Keratinocyte (primary cell): ENCODE measurements around the gene RALGPS1. TPM values are rescaled to one million over a fixed set of nuclear protein-coding genes. Genes with fewer than 3 reads are reported as not detected.
A peak's percentile ranks its signal among the peaks of the same experiment; 100 is the strongest.

Experiments
- DNase-seq: peaks from one replicate; pipeline ENCODE4 v3.0.0-alpha.2; 2011; ENCODE audit warnings: low read depth, missing footprints, low spot score
- FAIRE-seq: peaks from 2 replicates; lab custom pipeline; 2011; peaks lifted over from hg19 to GRCh38; lab: Jason Lieb, UNC
- H2AFZ ChIP-seq: 2 replicates; pipeline ENCODE4 v1.6.0; 2012; ENCODE audit warnings: low read length, control low read depth, inconsistent platforms; ENCODE audit not compliant: control insufficient read depth
- H3K27ac ChIP-seq: 2 replicates; pipeline ENCODE4 v1.5.1; 2011; ENCODE audit warnings: low read length; ENCODE audit not compliant: control insufficient read depth, insufficient read depth
- H3K27me3 ChIP-seq: 3 replicates; pipeline ENCODE4 v1.6.0; 2011; ENCODE audit warnings: low read length; ENCODE audit not compliant: control insufficient read depth, insufficient read depth; ENCODE audit errors: extremely low read depth
- H3K36me3 ChIP-seq, 2 experiments: 2 replicates in 1 of 2; 3 replicates in 1 of 2; pipeline ENCODE4 v1.5.1; 2011; ENCODE audit warnings: low read length in 2 of 2, mild to moderate bottlenecking in 1 of 2; ENCODE audit not compliant: control insufficient read depth in 2 of 2, insufficient read depth in 2 of 2; ENCODE audit errors: extremely low read depth in 1 of 2
- H3K4me1 ChIP-seq: 3 replicates; pipeline ENCODE4 v1.5.1; 2011; ENCODE audit warnings: low read length; ENCODE audit not compliant: control insufficient read depth, insufficient read depth; ENCODE audit errors: extremely low read depth
- H3K4me2 ChIP-seq: 3 replicates; pipeline ENCODE4 v1.6.0; 2011; ENCODE audit warnings: low read depth, low read length; ENCODE audit not compliant: control insufficient read depth, insufficient read depth; ENCODE audit errors: extremely low read depth
- H3K4me3 ChIP-seq, 3 experiments: fragments of 200-600 bp in 1 of 3; sonication (generic) in 1 of 3; 2 replicates in 2 of 3; 3 replicates in 1 of 3; pipeline ENCODE4 v1.5.1; 2011 to 2016; ENCODE audit warnings: low read length in 3 of 3, mild to moderate bottlenecking in 3 of 3, control low read depth in 2 of 3, inconsistent platforms in 1 of 3, low read depth in 1 of 3, mixed read lengths in 1 of 3, mixed run types in 1 of 3, moderate library complexity in 1 of 3; ENCODE audit not compliant: control insufficient read depth in 2 of 3, insufficient read depth in 2 of 3; ENCODE audit errors: extremely low read depth in 1 of 3
- H3K79me2 ChIP-seq: 2 replicates; pipeline ENCODE4 v1.6.0; 2012; ENCODE audit warnings: low read length; ENCODE audit not compliant: control insufficient read depth, insufficient read depth
- H3K9ac ChIP-seq: 3 replicates; pipeline ENCODE4 v1.6.0; 2011; ENCODE audit warnings: low read length; ENCODE audit not compliant: control insufficient read depth, insufficient read depth; ENCODE audit errors: extremely low read depth
- H3K9me1 ChIP-seq: 3 replicates; pipeline ENCODE4 v1.6.0; 2011; ENCODE audit warnings: low read length; ENCODE audit not compliant: control insufficient read depth, insufficient read depth; ENCODE audit errors: extremely low read depth
- H3K9me3 ChIP-seq: 2 replicates; pipeline ENCODE4 v1.5.1; 2012; ENCODE audit warnings: low read depth, low read length; ENCODE audit not compliant: control insufficient read depth
- H4K20me1 ChIP-seq: 3 replicates; pipeline ENCODE4 v1.6.0; 2011; ENCODE audit warnings: low read length; ENCODE audit not compliant: control insufficient read depth, insufficient read depth; ENCODE audit errors: extremely low read depth
- CTCF ChIP-seq, 3 experiments: IDR thresholded peaks in 1 of 3; conservative IDR thresholded peaks in 1 of 3; optimal IDR thresholded peaks in 1 of 3; 2 replicates in 2 of 3; 3 replicates in 1 of 3; pipeline versions ENCODE3 to v1.5.1; 2011; ENCODE audit warnings: low read length in 3 of 3, mild to moderate bottlenecking in 3 of 3, moderate library complexity in 2 of 3, control low read depth in 1 of 3, inconsistent platforms in 1 of 3; ENCODE audit not compliant: insufficient read depth in 2 of 3; ENCODE audit errors: extremely low read depth in 1 of 3
- EZH2 ChIP-seq: IDR thresholded peaks from one replicate; pipeline ENCODE4 v1.6.1; 2012; ENCODE audit warnings: inconsistent platforms, mild to moderate bottlenecking, low read length, moderate library complexity
- dilution Hi-C: fragments of 300-500 bp; cut with MboI; formaldehyde crosslinking; loops from one replicate; pipeline ENCODE4 v1.7.0; 2020; ENCODE audit warnings: low sequenced_read_pairs; ENCODE audit not compliant: extremely low pct_ligation_motif_present
- polyA plus RNA-seq, 5 experiments: library from polyadenylated mRNA; depleted of rRNA in 3 of 5; stranded (reverse) in 3 of 5; stranded (forward) in 1 of 5; unstranded in 1 of 5; fragments of >200 nt; gene quantifications; 1 replicate in 1 of 5; 2 replicates in 3 of 5; 3 replicates in 1 of 5; pipeline versions ENCODE4 v1.2.1 to v1.2.3, GENCODE V29; 2011 to 2012; ENCODE audit warnings: missing spikeins in 2 of 5, low read depth in 1 of 5, low replicate concordance in 1 of 5

Gene RALGPS1
- polyA plus RNA-seq, 1 donor (not counting 4 experiments of a cell fraction or from before 2014, with no cell fraction given): 0.56 TPM

- Histone ChIP-seq H3K79me2 (no peaks in the 10 kb centered on the region), H3K9ac (no peak overlapping the region), H3K9me1 (no peaks in the 10 kb centered on the region), H3K9me3 (no peaks in the 10 kb centered on the region), H3K27me3 (peaks cover 14% of the 10 kb centered on the region), H3K4me3 (no peak overlapping the region), H3K36me3 (no peaks in the 10 kb centered on the region), H4K20me1 (no peaks in the 10 kb centered on the region), H3K27ac (no peak overlapping the region), H3K4me2 (no peak overlapping the region), H2AFZ (no peak overlapping the region), H3K4me1 (no peaks in the 10 kb centered on the region)
- FAIRE-seq: no peak
- no peak for TF ChIP-seq EZH2
- TF ChIP-seq CTCF (optimal IDR thresholded peaks at IDR 0.05 in 1 of 3, IDR thresholded peaks at IDR 0.05 in 1 of 3, conservative IDR thresholded peaks at IDR 0.05 in 1 of 3; ENCODE audit: extremely low read depth in 1 of 3, insufficient read depth in 2 of 3, low read length in 3 of 3): no peak
- dilution Hi-C loops: no loop called here
- DNase-seq: no peak
These were observed 278.9 kb downstream of the RALGPS1 start for GRCh38 chr9:127193483-127193882.

- FAIRE-seq (no peak), DNase-seq (peak; percentile 38)
- Histone ChIP-seq H2AFZ (no peak overlapping the region), H4K20me1 (no peaks in the 10 kb centered on the region), H3K79me2 (no peaks in the 10 kb centered on the region), H3K9me1 (no peaks in the 10 kb centered on the region), H3K36me3 (no peaks in the 10 kb centered on the region), H3K27ac (no peak overlapping the region), H3K4me2 (no peak overlapping the region), H3K9me3 (no peaks in the 10 kb centered on the region), H3K9ac (no peak overlapping the region), H3K4me3 (no peak overlapping the region), H3K27me3 (peaks cover 17% of the 10 kb centered on the region), H3K4me1 (no peaks in the 10 kb centered on the region)
- TF ChIP-seq CTCF (optimal IDR thresholded peaks at IDR 0.05 in 1 of 3, IDR thresholded peaks at IDR 0.05 in 1 of 3, conservative IDR thresholded peaks at IDR 0.05 in 1 of 3; ENCODE audit: extremely low read depth in 1 of 3, insufficient read depth in 2 of 3, low read length in 3 of 3) (peak in 2 of 3 experiments; percentile 50 to 60), EZH2 (no peak)
- dilution Hi-C loops: no loop called here
These were observed 280.5 kb downstream of the RALGPS1 start for GRCh38 chr9:127194881-127195713.
